K562 (cell line): Measurements from ENCODE around the gene METTL25B. TPM values are rescaled to one million over a fixed set of nuclear protein-coding genes. Genes with fewer than 3 reads are reported as not detected.

Source experiments
- CBFA2T2 ChIP-seq: fragments of 450-650 bp; conservative IDR thresholded peaks from 2 replicates; pipeline ENCODE4 v1.6.1; 2017; ENCODE audit warnings: mild to moderate bottlenecking
- CBX1 ChIP-seq: sonication (generic); IDR thresholded peaks from 2 replicates; pipeline ENCODE4 v1.6.1; 2016; ENCODE audit warnings: antibody characterized with exemption, low read depth, mild to moderate bottlenecking
- EGR1 ChIP-seq: fragments of 450-650 bp; conservative IDR thresholded peaks from 2 replicates; pipeline ENCODE4 v1.6.1; 2017; ENCODE audit warnings: mild to moderate bottlenecking
- HNRNPUL1 ChIP-seq: fragments of 200-400 bp; formaldehyde crosslinking; IDR thresholded peaks from 2 replicates; pipeline ENCODE4 v1.6.1; 2017; ENCODE audit warnings: low read length
- MEF2D ChIP-seq: conservative IDR thresholded peaks from 2 replicates; pipeline ENCODE4 v1.6.1; 2016; ENCODE audit warnings: low read depth, missing genetic modification characterization, missing compliant biosample characterization
- PATZ1 ChIP-seq: fragments of 250-450 bp; sonication (Bioruptor Pico); IDR thresholded peaks from 2 replicates; pipeline ENCODE4 v1.5.0; 2020; ENCODE audit warnings: mild to moderate bottlenecking, borderline replicate concordance
- PHF21A ChIP-seq: fragments of 450-650 bp; IDR thresholded peaks from 2 replicates; pipeline ENCODE4 v1.6.1; 2017; ENCODE audit warnings: low read depth, borderline replicate concordance
- PML ChIP-seq: IDR thresholded peaks from 2 replicates; pipeline ENCODE4 v1.6.1; 2012; ENCODE audit warnings: low read length, inconsistent platforms
- REST ChIP-seq, 2 experiments: fragments of 450-650 bp; formaldehyde crosslinking in 1 of 2; IDR thresholded peaks; 2 replicates each; pipeline versions ENCODE4 v1.4.0 to v1.6.1; 2014 to 2020; ENCODE audit warnings: mild to moderate bottlenecking in 2 of 2, borderline replicate concordance in 1 of 2, low read depth in 1 of 2
- THRB ChIP-seq: fragments of 450-650 bp; formaldehyde crosslinking; conservative IDR thresholded peaks from 2 replicates; pipeline ENCODE4 v1.4.0; 2022; ENCODE audit warnings: mild to moderate bottlenecking, missing genetic modification characterization
- YBX1 ChIP-seq: fragments of 450-650 bp; IDR thresholded peaks from 2 replicates; pipeline ENCODE4 v1.7.1; 2016; ENCODE audit warnings: mild to moderate bottlenecking
- ZBTB17 ChIP-seq: fragments of 450-650 bp; formaldehyde crosslinking; IDR thresholded peaks from 2 replicates; pipeline ENCODE4 v1.4.0; 2020; ENCODE audit warnings: mild to moderate bottlenecking
- ZNF140 ChIP-seq: fragments of 250-450 bp; sonication (Bioruptor Pico); IDR thresholded peaks from 2 replicates; pipeline ENCODE4 v1.8.0; 2021; ENCODE audit warnings: moderate library complexity, mild to moderate bottlenecking, inconsistent platforms
- ZNF232 ChIP-seq: sonication (generic); formaldehyde crosslinking; IDR thresholded peaks from 2 replicates; pipeline ENCODE4 v1.8.0; 2022; ENCODE audit warnings: mild to moderate bottlenecking, missing genetic modification reagents
- ZNF280A ChIP-seq: fragments of 450-650 bp; IDR thresholded peaks from 2 replicates; pipeline ENCODE4 v1.6.1; 2018; ENCODE audit warnings: mild to moderate bottlenecking, low read depth; ENCODE audit not compliant: partially characterized antibody
- ZNF316 ChIP-seq: fragments of 450-650 bp; IDR thresholded peaks from 2 replicates; pipeline ENCODE4 v1.6.1; 2016
- polyA plus RNA-seq, 8 experiments: library from polyadenylated mRNA; depleted of rRNA in 4 of 8; stranded (reverse) in 5 of 8; unstranded in 3 of 8; fragments of >200 nt; fragmentation: Nextera tagmentation in 2 of 8; fragmentation: Illumina TruSeq in 1 of 8; extraction: Ambion mirVana in 2 of 8; extraction: Trizol in 1 of 8; gene quantifications; 2 replicates each; pipeline versions ENCODE4 v1.2.1 to v1.2.3, GENCODE V29; 2011 to 2014; ENCODE audit warnings: inconsistent platforms in 1 of 8, missing spikeins in 1 of 8
- total RNA-seq, 7 experiments: library from RNA; depleted of rRNA in 6 of 7; stranded (reverse); fragments of >200 nt in 6 of 7; fragmentation: Illumina TruSeq in 2 of 7; extraction: Trizol in 2 of 7; gene quantifications; 2 replicates each; pipeline versions ENCODE4 v1.2.1 to v1.2.3, GENCODE V29; 2011 to 2021; ENCODE audit warnings: low replicate concordance in 1 of 7

METTL25B gene
- total and polyA plus RNA-seq, 9 of the 15 experiments (the other 6 are each of a cell fraction or from before 2014, with no cell fraction given): 7.7 to 48.3 (median 33.1) TPM

GRCh38 chr1:156726549-156727226 lies 1.6 kb upstream of the METTL25B start (continued):
- TF ChIP-seq REST (IDR thresholded peaks at IDR 0.05; ENCODE audit: borderline replicate concordance): peak; percentile 81
- TF ChIP-seq REST (CRISPR knock-in tag; IDR thresholded peaks at IDR 0.05; ENCODE audit: low read depth): no peak
- no peak for TF ChIP-seq ZNF280A
- no peak for TF ChIP-seq ZNF316
- TF ChIP-seq HNRNPUL1: no peak
- no peak for TF ChIP-seq MEF2D (tag)
- TF ChIP-seq PATZ1 (CRISPR knock-in tag): no peak
- TF ChIP-seq ZNF140 (CRISPR knock-in tag): no peak
- no peak; the same call in 1 of the 2 replicates for TF ChIP-seq THRB
- no peak for TF ChIP-seq CBX1
- no peak for TF ChIP-seq PHF21A
- no peak for TF ChIP-seq ZNF232 (CRISPR knock-in tag)
- no peak for TF ChIP-seq YBX1
- TF ChIP-seq PML: no peak
- TF ChIP-seq ZBTB17 (CRISPR knock-in tag): no peak
- TF ChIP-seq EGR1: no peak
- TF ChIP-seq CBFA2T2: no peak
